ENCODE data around the gene GRK2.
"Not testable (repeated sequence)": the region's sequence is repeated elsewhere in the genome, so short reads cannot be mapped to it uniquely, and the experiment has no call there.

GRK2 gene

DNA sequence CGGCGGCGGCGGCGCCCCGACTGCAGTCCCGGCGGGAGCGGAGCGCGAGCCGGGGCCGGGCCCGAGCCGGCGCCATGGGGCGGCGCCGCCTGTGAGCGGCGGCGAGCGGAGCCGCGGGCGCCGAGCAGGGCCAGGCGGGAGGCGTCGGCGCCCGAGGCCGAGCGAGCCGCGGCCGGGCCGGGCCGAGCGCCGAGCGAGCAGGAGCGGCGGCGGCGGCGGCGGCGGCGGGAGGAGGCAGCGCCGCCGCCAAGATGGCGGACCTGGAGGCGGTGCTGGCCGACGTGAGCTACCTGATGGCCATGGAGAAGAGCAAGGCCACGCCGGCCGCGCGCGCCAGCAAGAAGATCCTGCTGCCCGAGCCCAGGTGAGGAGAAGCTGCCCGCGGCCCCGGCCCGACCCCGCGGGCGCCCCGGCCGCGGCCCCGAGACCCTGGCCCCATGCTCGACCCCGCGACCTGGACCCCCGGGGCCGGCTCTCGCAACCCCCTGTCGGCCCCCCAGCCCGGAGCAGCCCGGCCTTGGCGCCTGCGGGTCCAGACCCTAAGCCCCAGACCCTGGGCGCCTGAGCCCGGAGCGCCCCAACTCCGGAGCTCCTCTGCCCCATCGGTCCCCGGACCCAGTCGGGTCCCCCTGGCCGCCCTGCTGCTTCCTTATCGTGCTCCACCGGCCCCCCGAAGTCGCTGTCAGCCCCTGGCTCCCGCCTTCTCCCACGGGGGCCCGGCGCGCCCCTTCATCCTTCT lies at the start of gene GRK2:
Gene GRK2, plus strand, starts transcription at position 25 of the 739 bp plus-strand sequence. Its CDS starts 227 bp downstream, at position 252.
- FAIRE-seq = no peak

DNA sequence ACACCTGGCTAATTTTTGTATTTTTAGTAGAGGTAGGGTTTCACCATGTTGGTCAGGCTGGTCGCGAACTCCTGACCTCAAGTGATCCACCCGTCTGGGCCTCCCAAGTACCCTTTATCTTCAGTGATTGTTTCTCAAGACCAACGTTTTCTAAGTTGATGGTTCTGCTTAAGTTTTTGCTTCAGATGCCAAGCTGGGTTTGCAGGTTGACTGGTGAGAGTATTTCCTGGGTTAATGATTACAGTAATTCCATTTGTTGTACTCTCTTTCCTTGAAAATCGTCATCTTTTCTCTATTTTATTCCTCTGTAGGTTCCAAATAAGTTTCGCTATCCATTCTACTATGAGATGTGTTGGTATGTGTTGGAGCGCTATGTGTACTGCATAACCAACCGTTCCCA lies 38.5 kb upstream of the GRK2 start:
- FAIRE-seq = no peak

DNA sequence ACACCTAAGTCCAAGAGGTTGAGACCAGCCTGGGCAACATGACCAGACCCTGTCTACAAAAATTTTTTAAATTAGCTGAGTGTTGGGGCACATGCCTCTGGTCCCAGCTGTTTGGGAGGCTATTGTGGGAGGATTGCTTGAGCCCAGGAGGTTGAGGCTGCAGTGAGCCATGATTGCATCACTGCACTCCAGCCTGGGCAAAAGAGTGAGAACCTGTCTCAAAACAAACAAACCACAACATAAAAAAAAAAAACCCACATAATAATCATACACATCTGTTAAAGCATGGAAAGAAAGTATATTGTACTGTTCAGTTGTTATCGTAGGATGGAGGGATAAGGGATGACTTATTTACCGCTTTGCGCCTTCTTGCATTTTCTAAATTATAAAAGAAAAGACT lies 35.9 kb upstream of the GRK2 start:
- no peak for FAIRE-seq

DNA sequence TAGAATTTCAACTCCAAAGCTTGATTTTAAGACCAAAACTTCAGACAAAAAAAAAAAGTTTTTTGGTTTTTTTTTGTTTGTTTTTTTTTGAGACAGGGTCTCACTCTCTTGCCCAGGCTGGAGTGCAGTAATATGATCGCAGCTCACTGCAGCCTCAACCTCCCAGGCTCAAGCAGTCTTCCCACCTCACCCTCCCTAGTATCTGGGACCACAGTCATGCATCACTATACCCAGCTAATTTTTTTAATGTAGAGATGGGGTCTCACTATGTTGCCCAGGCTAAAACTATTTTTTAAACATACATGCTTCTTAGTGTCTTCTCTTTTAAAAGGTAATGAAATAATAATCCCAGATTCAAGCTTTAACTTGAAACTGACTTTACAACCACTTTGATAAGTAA lies 35.4 kb upstream of the GRK2 start:
- no peak for FAIRE-seq

DNA sequence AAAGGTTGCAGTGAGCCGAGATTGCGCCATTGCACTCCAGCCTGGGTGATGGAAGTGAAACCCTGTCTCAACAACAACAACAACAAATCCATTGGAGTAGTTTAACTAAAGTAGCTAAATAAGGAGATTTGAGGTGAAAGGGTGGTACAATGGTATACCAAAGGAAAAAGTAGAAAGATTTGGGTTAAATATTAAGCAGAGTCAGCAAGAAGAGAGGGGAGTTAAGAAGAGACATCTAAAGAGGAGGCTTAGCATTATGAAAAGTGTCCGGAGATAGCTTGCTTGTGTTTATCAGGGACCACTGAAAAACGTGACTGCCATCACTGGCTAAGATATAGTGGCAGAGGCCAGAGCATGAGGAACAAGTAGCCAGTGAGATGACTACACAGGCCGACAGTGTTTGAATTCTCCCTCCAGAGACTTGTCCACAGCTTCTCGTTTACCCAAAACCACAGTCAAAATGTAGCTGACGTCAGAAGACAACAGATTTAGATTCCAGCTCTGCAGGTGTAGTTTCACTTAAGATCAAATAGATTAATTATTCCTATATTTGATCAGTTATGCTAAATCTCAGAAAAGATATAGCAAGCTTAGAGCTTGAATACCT lies 32.6 kb upstream of the GRK2 start:
- no peak for FAIRE-seq

DNA sequence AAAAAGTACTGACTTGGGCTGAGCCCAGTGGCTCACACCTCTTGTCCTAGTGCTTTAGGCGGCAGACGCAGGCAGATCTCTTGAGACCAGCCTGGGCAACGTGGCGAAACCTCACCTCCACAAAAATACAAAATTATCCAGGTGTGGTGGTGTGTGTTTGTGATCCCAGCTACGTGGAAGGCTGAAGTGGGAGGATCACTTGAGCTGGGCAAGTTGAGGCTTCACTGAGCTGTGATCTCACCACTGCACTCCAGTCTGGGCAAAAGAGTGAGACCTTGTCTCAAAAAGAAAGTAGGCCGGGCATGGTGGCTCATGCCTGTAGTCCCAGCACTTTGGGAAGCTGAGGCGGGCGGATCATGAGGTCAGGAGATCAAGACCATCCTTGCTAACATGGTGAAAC lies 31.7 kb upstream of the GRK2 start:
- not testable (repeated sequence) for FAIRE-seq

DNA sequence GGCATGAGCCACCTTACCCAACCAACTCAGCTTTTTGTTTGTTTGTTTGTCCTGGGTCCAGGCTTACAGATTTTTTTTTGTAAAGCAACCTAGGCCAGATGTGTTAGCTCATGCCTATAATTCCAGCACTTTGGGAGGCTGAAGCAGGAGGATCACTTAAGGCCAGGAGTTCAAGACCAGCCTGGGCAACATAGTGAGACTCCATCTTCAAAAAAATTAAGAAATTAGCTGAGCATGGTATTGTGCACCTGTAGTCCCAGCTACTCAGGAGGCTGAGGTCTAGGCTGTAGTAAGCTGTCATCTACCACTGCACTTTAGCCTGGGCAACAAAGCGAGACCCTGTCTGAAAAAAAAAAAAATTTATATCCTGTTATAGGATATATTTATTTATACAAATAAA lies 28.7 kb upstream of the GRK2 start:
- FAIRE-seq = no peak

DNA sequence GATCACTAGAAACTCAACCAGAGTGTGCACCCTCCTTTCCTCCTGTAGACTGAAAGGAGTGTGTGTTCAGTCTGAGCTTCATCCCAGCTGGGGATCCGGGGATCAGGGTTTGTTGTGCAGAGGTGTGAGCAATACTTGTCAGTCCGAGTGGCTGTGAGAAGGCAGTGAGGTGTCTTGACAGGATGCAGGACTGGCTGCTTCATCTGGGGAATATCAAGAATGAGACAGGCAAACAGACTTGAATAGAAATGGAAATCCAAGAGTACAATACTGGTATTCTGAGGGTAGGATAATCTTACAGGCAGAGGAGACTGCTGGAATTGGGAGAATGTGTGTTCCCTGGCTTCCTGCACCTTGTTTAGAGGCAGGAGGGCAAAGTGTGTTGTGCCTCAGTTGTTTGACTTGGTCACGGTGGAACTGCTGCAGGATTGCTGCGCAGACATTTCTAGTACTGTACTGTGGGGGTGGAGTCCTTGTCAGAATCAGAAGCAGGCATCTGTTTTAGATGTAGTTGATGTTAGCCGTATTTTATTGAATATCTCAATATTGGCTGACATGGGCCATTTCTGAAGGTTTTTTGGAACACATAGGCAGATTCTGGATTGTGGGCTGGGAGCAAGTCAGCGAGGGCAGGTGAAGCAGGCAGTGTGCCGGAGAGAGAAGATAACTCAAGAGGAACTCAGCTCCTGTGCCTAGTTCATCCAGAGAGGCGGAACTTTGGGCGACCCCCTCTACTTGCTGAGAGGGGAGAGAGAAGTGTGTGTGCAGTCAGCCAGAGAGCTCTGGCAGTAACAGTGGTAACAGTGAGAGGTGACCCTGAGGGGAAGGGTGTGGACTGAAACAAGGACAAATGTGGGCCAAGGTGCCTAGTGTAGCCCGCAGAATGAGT lies 27.1 kb upstream of the GRK2 start:
- no peak for FAIRE-seq

DNA sequence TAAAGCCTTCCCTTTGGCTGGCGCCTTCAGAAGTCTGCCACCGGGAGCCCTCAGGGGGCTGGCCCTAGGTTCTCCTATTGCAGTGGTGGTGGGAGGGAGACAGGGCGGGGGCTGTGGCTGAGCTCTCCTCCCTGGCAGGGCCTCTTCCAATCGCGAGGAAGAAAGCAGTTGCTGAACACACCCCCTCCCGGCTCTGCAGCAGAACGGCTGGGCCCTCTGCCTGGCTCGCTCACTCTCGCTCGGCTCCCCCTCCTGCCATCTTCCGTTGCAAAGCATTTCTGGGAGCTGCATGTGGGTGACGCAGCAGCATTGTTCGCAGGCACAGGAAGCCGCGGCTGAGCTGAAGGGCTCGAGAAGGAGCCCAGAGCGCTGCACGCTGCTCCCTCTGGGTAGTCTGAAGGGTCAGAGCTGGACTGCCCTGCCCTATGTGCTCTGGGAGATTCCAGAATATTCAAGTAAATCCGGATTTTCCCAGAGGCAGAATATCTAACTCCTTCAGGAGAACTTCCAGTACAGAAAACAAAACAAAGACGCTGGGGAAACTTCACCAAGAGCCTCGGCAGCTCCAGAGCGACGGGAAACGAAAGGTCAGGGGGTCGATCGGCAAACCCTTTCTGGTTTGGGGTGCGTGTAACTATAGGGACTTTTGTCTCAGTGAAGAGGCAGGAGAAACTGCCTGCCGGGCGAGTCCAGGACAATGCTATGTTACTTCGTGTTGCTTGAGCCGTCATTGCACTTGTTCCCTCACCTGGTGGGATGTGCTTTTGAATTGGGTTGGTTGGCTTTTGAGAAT lies 26.3 kb upstream of the GRK2 start:
- peak; percentile 72 for FAIRE-seq

DNA sequence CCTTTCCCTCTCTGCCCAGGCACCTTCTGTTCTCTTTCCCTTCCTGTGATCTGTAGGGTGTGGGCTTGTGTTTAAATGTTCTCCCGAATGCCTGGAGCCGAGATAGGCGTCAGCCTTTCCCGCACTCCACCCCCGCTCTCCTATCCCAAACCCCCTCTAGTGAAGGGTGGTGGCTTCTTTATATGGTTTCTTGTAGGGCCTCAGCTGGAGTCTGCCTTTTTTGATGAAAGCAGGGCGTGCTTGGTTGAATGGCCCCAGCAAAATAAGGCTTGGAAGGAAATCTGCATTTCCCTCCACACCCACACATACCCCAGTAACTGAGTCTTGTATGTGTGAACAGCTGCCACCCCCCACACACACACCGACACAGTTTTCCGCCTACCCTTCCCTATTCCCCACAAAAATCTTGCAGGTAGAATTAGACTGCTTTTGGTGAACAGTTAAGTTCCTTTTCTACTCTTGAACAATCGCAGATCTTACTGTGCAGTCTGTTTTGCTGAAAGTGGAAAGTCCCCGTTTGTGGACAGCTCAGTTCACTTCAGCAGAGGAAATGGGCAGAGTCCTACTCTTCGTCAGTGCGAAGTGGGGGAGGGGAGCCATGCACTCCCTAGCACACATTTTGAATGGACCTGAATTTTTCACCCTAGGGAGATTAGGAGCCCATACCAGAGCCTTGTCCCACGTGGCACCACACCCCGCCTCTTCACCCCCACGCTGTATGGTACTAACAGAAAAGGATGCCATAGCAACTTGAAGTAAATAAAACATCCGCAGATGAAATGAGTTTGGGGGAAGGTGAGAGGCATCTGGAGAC lies 25.5 kb upstream of the GRK2 start:
- no peak for FAIRE-seq

DNA sequence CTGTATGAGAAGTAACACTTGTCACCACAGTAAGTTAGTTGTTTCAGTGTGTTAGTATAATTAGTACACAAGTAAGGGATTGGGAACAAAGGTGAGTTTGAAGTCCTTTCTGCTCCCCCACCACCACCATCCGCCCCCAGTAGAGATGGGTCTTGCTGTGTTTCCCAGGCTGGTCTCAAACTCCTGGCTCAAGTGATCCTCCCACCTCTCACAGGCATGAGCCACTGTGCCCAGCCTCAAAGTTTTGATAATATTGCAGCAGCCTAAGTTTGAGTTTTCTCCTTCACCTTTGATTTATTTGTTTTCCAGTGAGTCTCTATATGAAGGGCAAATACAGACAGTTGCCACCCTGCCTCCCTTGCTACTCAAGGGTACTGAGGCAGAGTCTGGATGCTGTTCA lies 23.7 kb upstream of the GRK2 start:
- no peak for FAIRE-seq

DNA sequence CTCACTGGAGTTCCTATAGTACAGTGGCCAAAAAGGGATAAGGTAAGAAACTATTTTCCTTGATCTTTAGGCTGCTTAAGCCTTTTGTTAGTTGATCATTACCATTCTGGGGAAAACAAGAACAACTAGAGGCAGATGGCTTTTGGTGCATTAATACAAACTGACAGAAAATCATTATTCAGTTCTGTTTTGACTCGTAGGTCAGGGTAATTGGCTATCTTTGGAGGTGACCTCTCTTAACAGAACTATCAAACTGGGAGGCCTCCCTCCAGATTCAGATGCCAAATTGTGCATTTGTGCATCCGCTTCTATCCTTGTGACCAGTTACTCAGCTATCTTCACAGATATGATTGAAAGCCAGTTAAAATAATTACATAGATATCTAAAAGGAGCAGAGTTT lies 23.2 kb upstream of the GRK2 start:
- no peak for FAIRE-seq

DNA sequence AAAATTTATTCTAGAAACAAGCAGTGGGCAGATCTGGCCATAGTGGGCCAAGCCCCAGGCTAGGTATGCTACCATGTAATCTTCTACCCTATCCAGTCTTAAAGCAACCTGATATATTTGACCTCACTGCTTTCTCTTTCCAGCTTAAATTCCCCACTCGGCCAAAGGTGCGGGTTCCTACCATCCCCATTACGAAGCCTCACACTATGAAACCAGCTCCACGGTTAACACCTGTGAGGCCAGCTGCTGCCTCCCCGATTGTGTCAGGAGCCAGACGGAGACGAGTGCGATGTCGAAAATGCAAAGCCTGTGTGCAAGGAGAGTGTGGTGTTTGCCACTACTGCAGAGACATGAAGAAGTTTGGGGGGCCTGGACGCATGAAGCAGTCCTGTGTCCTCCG lies 21.2 kb upstream of the GRK2 start:
- no peak for FAIRE-seq

DNA sequence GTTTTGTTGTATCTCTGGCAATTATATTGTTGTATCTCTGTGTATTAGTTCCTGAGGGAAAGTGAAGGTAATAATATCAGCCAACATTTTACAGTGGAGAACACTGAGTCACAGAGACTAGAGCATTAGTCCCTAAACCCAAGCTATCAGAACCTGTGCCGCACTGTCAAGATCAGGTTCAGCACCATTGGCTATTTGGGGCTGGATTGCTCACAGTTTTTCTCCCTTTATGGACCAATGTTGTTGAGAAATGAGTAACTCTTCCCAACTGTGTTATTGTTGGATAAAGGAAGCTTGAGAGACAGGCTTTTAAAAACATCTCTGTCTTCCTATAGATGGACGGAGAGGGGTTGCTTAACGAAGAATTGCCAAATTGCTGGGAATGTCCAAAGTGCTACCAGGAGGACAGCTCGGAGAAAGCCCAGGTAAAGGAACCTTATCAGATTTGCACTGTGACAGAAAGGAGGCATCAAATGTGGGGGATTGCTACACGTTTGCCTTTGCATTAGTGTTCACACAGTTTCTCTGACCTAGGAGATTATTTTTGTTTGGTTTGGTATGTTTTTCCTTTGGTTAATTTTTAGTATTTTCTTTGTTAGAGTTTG lies 18.2 kb upstream of the GRK2 start:
- FAIRE-seq = no peak

DNA sequence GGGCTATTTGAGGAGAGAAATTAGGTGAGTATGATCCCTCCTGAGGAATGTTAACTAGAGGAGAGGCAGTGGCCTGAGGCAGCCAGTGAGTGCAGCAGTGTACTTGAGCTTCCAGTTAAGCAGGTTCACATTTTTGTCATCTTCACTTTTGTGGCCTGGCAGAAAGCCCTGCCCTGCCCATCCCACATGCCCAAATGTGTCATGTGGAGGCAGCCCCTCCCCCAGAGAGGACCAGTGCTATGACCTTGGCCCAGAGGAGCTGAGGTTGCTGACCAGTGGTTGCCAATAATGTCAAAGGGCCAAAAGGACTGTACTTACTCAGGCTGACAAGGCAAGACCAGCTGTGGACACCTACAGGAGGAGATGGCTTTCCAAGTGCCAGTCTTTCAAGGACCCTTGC lies 17.6 kb upstream of the GRK2 start:
- FAIRE-seq = no peak

DNA sequence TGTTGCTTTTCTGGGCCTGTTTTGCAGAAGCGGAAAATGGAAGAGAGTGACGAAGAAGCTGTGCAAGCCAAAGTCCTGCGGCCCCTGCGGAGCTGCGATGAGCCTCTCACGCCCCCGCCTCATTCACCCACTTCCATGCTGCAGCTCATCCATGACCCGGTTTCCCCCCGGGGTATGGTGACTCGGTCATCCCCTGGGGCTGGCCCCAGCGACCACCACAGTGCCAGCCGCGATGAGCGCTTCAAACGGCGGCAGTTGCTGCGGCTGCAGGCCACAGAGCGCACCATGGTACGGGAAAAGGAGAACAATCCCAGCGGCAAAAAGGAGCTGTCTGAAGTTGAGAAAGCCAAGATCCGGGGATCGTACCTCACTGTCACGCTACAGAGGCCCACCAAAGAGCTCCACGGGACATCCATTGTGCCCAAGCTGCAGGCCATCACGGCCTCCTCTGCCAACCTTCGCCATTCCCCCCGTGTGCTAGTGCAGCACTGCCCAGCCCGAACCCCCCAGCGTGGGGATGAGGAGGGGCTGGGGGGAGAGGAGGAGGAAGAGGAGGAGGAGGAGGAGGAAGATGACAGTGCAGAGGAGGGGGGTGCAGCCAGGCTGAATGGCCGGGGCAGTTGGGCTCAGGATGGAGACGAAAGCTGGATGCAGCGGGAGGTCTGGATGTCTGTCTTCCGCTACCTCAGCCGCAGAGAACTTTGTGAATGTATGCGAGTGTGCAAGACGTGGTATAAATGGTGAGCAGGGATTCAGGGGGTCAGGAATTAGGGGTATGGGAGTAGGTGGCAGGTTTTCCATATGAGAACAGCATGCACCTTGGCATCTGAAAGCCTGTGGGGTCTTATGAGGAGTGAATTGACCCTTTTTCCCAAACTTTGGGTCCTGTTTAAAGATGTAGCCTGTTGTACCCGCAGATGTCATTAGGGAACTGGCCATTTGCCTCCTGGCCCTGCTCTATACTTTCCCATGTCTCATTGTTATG lies 15.9 kb upstream of the GRK2 start:
- FAIRE-seq = no peak

DNA sequence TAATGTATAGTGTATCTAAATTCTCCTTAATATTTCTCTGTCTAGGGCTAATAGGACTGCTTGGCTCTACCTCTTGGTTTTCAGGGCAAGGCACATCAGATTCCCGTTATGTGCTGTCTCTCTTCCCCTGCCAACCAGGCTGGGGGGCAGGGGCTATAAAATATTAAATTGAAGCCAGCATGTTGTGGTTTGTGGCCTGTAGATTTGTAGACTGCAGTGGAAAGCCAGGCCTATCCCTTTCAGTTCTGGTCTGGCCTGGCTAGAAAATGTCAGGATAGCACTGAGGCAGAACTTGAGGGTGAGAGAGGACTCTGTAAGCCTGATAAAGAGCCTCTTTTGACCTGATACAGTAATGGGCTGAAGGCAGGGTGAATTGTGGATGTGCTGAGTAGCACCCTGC lies 14.4 kb upstream of the GRK2 start:
- no peak for FAIRE-seq

DNA sequence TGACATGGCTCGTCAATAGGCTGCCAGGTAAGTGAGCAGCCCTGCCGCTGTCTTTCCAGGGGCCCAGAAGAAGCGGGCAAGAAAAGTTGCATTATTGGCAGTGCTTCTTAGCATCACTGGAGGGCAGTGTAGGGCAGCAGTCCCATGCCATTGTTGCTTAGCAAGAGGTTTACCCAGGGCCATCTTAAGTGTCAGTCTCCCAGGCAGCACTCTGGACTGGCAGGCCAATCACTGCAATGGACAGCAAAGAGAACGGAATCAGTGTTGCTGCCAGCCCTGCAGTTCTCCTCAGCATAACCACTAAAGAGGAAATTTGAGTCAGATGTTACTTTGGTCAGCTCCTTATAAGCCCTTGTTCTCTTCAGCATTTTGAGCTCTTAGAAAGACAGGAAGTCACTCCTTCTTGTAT lies 13.4 kb upstream of the GRK2 start:
- FAIRE-seq = no peak

DNA sequence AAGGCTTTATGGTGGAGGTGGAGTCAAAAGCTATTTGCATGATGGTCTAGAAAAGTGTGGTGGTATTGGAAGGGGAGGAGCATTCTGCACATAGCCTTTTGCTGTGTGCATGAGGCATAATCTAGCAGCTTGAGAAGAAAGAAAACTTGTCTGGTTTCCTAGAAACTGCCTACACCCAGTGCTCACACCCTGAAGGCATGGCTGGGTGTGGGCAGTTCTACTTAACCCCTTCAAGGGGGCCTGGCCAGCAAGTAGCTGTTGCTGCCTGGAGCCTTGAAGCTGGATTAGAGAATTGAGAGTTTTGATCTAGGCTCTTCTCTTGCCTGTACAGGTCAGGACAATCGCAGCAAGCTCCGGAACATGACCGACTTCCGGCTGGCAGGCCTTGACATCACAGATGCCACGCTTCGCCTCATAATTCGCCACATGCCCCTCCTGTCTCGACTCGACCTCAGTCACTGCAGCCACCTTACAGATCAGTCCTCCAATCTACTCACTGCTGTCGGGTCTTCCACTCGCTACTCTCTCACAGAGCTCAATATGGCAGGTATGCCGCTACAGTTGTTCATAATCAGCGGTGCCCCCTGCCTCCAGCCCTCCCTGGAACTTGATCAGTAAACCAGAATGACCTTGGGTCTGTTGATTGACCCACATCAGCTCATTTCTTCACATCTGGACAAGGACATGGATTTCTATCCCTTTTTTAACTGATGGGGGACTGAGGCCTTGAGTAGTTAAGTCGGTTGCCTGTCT lies 12.2 kb upstream of the GRK2 start:
- no peak for FAIRE-seq

DNA sequence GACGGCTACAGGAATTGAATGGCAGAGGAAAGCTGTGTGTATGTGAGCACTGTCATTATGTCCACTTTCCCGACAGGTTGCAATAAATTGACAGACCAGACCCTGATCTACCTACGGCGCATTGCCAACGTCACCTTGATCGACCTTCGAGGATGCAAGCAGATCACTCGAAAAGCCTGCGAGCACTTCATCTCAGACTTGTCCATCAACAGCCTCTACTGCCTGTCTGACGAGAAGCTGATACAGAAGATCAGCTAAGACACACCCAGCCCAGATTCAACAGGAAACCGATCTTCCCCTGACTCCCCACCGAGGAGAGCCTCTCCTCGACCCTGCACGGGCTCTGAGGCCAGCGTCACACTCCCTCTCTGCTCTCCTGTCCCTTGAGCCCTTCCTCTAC lies 11.5 kb upstream of the GRK2 start:
- FAIRE-seq = no peak
